ENCODE results near the gene DNLZ. TPM values are rescaled to one million over a fixed set of nuclear protein-coding genes. Genes with fewer than 3 reads are reported as not detected.

The DNLZ gene
- polyA plus RNA-seq, 1 of the 3 experiments (the other 2 are of a cell fraction), result 40.6 TPM

DNA sequence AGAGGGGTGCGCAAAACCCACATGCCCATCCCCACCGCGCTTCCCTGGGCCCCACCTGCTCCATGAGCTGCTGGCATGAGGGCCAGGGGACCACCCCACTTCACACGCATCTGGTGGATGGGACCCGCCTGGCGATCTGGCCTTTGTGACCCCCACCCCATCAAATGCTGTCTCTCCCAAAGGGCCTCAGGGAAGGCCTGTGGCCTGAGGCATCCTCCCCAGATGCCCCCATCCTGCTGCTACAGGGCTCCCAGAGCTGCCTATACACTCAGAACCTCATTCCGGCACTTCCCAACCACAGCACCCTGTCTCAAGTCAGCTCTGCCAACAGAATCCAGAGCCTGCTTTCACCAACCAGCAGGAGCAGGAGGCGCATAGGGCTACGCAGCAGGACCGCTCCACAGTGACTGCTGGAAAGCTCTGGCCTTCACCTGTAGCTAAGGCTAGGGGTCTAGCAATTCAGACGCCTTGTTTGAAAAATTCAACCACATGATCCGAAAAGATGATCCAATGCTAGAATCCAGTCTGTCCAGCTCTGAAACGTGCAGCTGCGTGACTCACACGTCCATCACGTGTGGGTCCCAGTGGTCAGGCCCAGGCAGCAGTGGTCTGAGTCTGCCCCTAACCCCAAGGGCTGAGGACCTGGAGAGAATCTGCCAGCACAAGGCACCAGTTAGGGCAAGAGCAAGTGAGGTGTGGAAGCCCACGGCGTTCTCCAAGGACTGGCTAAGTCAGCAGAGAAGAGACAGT is 37.8 kb upstream of the DNLZ start:
- no peak for DNase-seq
- no peak overlapping the region for H2AFZ ChIP-seq (ENCODE audit: low read depth)
- no peak overlapping the region for H3K9ac ChIP-seq
- no peak overlapping the region for H3K4me2 ChIP-seq
- H3K9me2 ChIP-seq, result no peaks in the 10 kb centered on the region
- no peak for TF ChIP-seq NFIC (IDR thresholded peaks at IDR 0.05; ENCODE audit: borderline replicate concordance)
- TF ChIP-seq, protein P1, sequence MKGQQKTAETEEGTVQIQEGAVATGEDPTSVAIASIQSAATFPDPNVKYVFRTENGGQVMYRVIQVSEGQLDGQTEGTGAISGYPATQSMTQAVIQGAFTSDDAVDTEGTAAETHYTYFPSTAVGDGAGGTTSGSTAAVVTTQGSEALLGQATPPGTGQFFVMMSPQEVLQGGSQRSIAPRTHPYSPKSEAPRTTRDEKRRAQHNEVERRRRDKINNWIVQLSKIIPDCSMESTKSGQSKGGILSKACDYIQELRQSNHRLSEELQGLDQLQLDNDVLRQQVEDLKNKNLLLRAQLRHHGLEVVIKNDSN (IDR thresholded peaks at IDR 0.05; ENCODE audit: borderline replicate concordance, low read depth), result no peak
- no peak for TF ChIP-seq RFX5 (IDR thresholded peaks at IDR 0.05; ENCODE audit: low read length)
- TF ChIP-seq RCOR1 (IDR thresholded peaks at IDR 0.05; ENCODE audit: low read length), result no peak
- TF ChIP-seq MXI1 (IDR thresholded peaks at IDR 0.05; ENCODE audit: low read depth, low read length), result no peak
- TF ChIP-seq GABPA (IDR thresholded peaks at IDR 0.05; ENCODE audit: low read depth), result no peak
- no peak for TF ChIP-seq FOXJ3 (CRISPR knock-in tag; IDR thresholded peaks at IDR 0.05)
- no peak for TF ChIP-seq EP300 (IDR thresholded peaks at IDR 0.05; ENCODE audit: borderline replicate concordance in 1 of 2, low read depth in 1 of 2, low read length in 1 of 2)
- no peak for TF ChIP-seq NRF1 (IDR thresholded peaks at IDR 0.05; ENCODE audit: low read depth, low read length)
- TF ChIP-seq TEAD4 (IDR thresholded peaks at IDR 0.05; ENCODE audit: borderline replicate concordance, insufficient read depth), result no peak
- no peak for TF ChIP-seq EZH2phosphoT487 (IDR thresholded peaks at IDR 0.05; ENCODE audit: borderline replicate concordance, low read depth)
- no peak for TF ChIP-seq FOXM1 (IDR thresholded peaks at IDR 0.05; ENCODE audit: low read depth)
- TF ChIP-seq, protein P2, sequence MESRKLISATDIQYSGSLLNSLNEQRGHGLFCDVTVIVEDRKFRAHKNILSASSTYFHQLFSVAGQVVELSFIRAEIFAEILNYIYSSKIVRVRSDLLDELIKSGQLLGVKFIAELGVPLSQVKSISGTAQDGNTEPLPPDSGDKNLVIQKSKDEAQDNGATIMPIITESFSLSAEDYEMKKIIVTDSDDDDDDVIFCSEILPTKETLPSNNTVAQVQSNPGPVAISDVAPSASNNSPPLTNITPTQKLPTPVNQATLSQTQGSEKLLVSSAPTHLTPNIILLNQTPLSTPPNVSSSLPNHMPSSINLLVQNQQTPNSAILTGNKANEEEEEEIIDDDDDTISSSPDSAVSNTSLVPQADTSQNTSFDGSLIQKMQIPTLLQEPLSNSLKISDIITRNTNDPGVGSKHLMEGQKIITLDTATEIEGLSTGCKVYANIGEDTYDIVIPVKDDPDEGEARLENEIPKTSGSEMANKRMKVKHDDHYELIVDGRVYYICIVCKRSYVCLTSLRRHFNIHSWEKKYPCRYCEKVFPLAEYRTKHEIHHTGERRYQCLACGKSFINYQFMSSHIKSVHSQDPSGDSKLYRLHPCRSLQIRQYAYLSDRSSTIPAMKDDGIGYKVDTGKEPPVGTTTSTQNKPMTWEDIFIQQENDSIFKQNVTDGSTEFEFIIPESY (IDR thresholded peaks at IDR 0.05; ENCODE audit: borderline replicate concordance, low read depth), result no peak
- TF ChIP-seq, protein P3, sequence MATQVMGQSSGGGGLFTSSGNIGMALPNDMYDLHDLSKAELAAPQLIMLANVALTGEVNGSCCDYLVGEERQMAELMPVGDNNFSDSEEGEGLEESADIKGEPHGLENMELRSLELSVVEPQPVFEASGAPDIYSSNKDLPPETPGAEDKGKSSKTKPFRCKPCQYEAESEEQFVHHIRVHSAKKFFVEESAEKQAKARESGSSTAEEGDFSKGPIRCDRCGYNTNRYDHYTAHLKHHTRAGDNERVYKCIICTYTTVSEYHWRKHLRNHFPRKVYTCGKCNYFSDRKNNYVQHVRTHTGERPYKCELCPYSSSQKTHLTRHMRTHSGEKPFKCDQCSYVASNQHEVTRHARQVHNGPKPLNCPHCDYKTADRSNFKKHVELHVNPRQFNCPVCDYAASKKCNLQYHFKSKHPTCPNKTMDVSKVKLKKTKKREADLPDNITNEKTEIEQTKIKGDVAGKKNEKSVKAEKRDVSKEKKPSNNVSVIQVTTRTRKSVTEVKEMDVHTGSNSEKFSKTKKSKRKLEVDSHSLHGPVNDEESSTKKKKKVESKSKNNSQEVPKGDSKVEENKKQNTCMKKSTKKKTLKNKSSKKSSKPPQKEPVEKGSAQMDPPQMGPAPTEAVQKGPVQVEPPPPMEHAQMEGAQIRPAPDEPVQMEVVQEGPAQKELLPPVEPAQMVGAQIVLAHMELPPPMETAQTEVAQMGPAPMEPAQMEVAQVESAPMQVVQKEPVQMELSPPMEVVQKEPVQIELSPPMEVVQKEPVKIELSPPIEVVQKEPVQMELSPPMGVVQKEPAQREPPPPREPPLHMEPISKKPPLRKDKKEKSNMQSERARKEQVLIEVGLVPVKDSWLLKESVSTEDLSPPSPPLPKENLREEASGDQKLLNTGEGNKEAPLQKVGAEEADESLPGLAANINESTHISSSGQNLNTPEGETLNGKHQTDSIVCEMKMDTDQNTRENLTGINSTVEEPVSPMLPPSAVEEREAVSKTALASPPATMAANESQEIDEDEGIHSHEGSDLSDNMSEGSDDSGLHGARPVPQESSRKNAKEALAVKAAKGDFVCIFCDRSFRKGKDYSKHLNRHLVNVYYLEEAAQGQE (IDR thresholded peaks at IDR 0.05; ENCODE audit: low read depth, low read length), result no peak
- TF ChIP-seq, protein P4, sequence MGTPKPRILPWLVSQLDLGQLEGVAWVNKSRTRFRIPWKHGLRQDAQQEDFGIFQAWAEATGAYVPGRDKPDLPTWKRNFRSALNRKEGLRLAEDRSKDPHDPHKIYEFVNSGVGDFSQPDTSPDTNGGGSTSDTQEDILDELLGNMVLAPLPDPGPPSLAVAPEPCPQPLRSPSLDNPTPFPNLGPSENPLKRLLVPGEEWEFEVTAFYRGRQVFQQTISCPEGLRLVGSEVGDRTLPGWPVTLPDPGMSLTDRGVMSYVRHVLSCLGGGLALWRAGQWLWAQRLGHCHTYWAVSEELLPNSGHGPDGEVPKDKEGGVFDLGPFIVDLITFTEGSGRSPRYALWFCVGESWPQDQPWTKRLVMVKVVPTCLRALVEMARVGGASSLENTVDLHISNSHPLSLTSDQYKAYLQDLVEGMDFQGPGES (IDR thresholded peaks at IDR 0.05; ENCODE audit: low read depth, low read length), result no peak
- no peak; the same call in 1 of the 2 replicates for TF ChIP-seq POLR2AphosphoS5 (IDR thresholded peaks at IDR 0.05; ENCODE audit: low read depth, low read length)
- no peak for TF ChIP-seq ELF1 (IDR thresholded peaks at IDR 0.05)
- H3K4me1 ChIP-seq (ENCODE audit: control insufficient read depth in 1 of 2, insufficient read depth in 2 of 2, low read depth in 1 of 2, low read length in 1 of 2), result peaks cover 3 to 19% of the 10 kb centered on the region in 2 experiments; a peak in 2 of 4 replicates
- ChIA-PET POLR2A (interaction anchor here (1.1 to 1.4 kb wide), 3 partner anchors 8 to 56 kb away, joined by 3 to 4 read pairs (median 4); no protein-coding TSS in a partner anchor), CTCF (interaction anchor here (0.6 to 6.8 kb wide), 22 partner anchors 8 to 160 kb away, joined by 3 to 42 read pairs (median 4); partner anchors contain the start of genes CARD9, DNLZ, ENTR1 and PMPCA)
- H3F3A ChIP-seq (replicated peaks; ENCODE audit: insufficient read depth), result peaks cover 16% of the 10 kb centered on the region
- no peak overlapping the region for H3K27ac ChIP-seq (ENCODE audit: low read depth in 2 of 2, low read length in 1 of 2)
- H3K9me3 ChIP-seq, result no peaks in the 10 kb centered on the region
- WGBS (ENCODE audit: low lambda C conversion rate), result 92% methylated on average over 16 of the region's 18 CpGs
- H3K27me3 ChIP-seq (ENCODE audit: insufficient read depth), result no peaks in the 10 kb centered on the region
- peaks cover 31% of the 10 kb centered on the region for H3K79me2 ChIP-seq (ENCODE audit: insufficient read depth)
- H4K20me1 ChIP-seq (ENCODE audit: insufficient read depth), result peaks cover 5% of the 10 kb centered on the region; the same call in 1 of the 2 replicates
- peaks cover 18 to 67% of the 10 kb centered on the region in 2 experiments for H3K36me3 ChIP-seq (replicated peaks in 1 of 2; ENCODE audit: control insufficient read depth in 1 of 2, insufficient read depth in 2 of 2, low read length in 1 of 2)
- no peak overlapping the region for H3K4me3 ChIP-seq (ENCODE audit: low read depth in 2 of 2, low read length in 1 of 2)

Measured in SK-N-SH (cell line).